Muscle of leg (tissue), 16 donors: ENCODE measurements around the gene DDX27. TPM values are rescaled to one million over a fixed set of nuclear protein-coding genes. Genes with fewer than 3 reads are reported as not detected.

ENCODE experiments used
- DNase-seq: peaks from one replicate; pipeline ENCODE4 v3.0.0; 2013
- H3K27ac ChIP-seq: one replicate; pipeline ENCODE4 v1.5.1; 2013; ENCODE audit warnings: mild to moderate bottlenecking, low read length, control low read depth
- H3K27me3 ChIP-seq: one replicate; pipeline ENCODE4 v1.6.1; 2013; ENCODE audit warnings: low read length; ENCODE audit not compliant: control insufficient read depth, insufficient read depth
- H3K36me3 ChIP-seq: one replicate; pipeline ENCODE4 v1.6.1; 2013; ENCODE audit warnings: low read length; ENCODE audit not compliant: control insufficient read depth, insufficient read depth
- H3K4me1 ChIP-seq: one replicate; pipeline ENCODE4 v1.6.1; 2013; ENCODE audit warnings: low read length; ENCODE audit not compliant: control insufficient read depth, insufficient read depth
- H3K4me3 ChIP-seq: one replicate; pipeline ENCODE4 v1.5.1; 2013; ENCODE audit warnings: low read length, control low read depth
- H3K9me3 ChIP-seq: replicated peaks from 2 replicates; pipeline ENCODE4 v1.6.1; 2013; ENCODE audit warnings: low read depth, low read length; ENCODE audit not compliant: control insufficient read depth
- WGBS: methylation state at CpG from one replicate; pipeline ENCODE4 v1.1.5; 2013; ENCODE audit warnings: missing lambda C conversion rate; ENCODE audit not compliant: insufficient coverage; 5-methylcytosine and 5-hydroxymethylcytosine counted together
- long read RNA-seq, 11 donors: transcript quantifications; one replicate each; lab custom pipeline, GENCODE V29; 2026
- polyA plus RNA-seq, 8 donors: library from polyadenylated mRNA; unstranded; fragments of 120-200 nt; gene quantifications; one replicate each; pipeline versions ENCODE4 v1.2.1 to v1.2.3, GENCODE V29; 2013; ENCODE audit warnings: inconsistent platforms in 1 of 8, low replicate concordance in 1 of 8; ENCODE audit not compliant: insufficient read length in 8 of 8, insufficient read depth in 1 of 8
- total RNA-seq: library from RNA; stranded (reverse); fragments of 120-200 nt; gene quantifications from one replicate; pipeline ENCODE4 v1.2.4, GENCODE V29; 2013

The DDX27 gene, protein sequence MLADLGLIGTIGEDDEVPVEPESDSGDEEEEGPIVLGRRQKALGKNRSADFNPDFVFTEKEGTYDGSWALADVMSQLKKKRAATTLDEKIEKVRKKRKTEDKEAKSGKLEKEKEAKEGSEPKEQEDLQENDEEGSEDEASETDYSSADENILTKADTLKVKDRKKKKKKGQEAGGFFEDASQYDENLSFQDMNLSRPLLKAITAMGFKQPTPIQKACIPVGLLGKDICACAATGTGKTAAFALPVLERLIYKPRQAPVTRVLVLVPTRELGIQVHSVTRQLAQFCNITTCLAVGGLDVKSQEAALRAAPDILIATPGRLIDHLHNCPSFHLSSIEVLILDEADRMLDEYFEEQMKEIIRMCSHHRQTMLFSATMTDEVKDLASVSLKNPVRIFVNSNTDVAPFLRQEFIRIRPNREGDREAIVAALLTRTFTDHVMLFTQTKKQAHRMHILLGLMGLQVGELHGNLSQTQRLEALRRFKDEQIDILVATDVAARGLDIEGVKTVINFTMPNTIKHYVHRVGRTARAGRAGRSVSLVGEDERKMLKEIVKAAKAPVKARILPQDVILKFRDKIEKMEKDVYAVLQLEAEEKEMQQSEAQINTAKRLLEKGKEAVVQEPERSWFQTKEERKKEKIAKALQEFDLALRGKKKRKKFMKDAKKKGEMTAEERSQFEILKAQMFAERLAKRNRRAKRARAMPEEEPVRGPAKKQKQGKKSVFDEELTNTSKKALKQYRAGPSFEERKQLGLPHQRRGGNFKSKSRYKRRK
- 23.5 TPM for total RNA-seq
- 10 to 100 TPM; 28.9 to 36.4 (median 32.3) TPM for polyA plus RNA-seq
- long read RNA-seq, donor 1, full-length matches to known transcripts, result 1 of 1 reads
- long read RNA-seq, donor 1, partial matches to known transcripts, result 0 of 1 reads
- long read RNA-seq, donor 1, other reads (novel, unspliced or antisense), result 0 of 1 reads
- long read RNA-seq, donor 2, partial matches to known transcripts, result 0 of 2 reads
- long read RNA-seq, donor 2, other reads (novel, unspliced or antisense), result 0 of 2 reads
- long read RNA-seq, donor 3, result 0 reads
- long read RNA-seq, donor 4, result 0 reads
- long read RNA-seq, donor 5, transcript DDX27-207 (21 exons, 2,693 nt), result major isoform, 6 of 48 reads
- long read RNA-seq, donor 5, partial matches to known transcripts, result 42 of 48 reads
- long read RNA-seq, donor 5, other reads (novel, unspliced or antisense), result 0 of 48 reads
- long read RNA-seq, donor 6, partial matches to known transcripts, result 7 of 11 reads
- long read RNA-seq, donor 6, other reads (novel, unspliced or antisense), result 0 of 11 reads
- long read RNA-seq, donor 7, partial matches to known transcripts, result 17 of 20 reads
- long read RNA-seq, donor 7, other reads (novel, unspliced or antisense), result 0 of 20 reads
- long read RNA-seq, donor 8, partial matches to known transcripts, result 13 of 14 reads
- long read RNA-seq, donor 8, other reads (novel, unspliced or antisense), result 0 of 14 reads
- long read RNA-seq, donor 9, partial matches to known transcripts, result 10 of 10 reads
- long read RNA-seq, donor 9, other reads (novel, unspliced or antisense), result 0 of 10 reads
- long read RNA-seq, donor 10, partial matches to known transcripts, result 31 of 32 reads
- long read RNA-seq, donor 10, other reads (novel, unspliced or antisense), result 0 of 32 reads
- long read RNA-seq, donor 11, partial matches to known transcripts, result 8 of 8 reads
- long read RNA-seq, donor 11, other reads (novel, unspliced or antisense), result 0 of 8 reads

DNA sequence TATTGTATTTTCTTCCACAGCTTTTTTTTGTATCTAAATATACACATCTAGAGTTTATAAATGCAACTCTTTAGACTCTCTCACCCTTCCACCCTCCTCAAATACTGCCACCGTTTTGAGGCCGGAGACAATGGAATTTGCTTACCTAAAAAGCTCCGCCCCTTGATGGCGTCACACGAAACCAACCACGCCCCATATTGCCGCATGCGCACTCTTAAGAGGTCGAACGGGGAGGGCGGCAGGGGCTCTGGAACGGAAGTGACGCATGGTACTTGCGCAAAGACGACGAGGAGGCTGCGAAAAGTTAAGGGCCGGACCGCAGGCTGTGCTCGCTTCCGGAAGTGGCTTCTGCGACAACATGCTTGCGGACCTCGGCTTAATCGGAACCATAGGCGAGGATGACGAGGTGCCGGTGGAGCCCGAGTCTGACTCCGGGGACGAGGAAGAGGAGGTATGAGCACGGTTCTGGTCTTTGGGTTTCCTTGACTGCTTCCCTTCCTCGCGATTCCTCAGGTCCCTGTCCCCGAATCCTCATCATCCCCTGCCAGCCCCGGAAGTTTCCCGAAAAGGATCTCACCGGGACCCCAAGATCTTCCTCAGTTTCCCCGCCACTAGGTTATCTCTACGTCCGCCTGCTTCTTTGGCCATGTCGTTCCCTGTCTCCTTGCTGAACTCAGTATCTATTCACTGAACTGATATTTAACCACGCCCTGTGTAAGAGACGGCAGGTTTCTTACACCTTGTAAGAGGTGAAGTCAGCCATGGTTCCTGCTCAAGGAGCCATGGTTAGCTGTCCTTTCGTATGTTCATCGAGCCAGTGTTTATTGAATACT is at the start of gene DDX27:
Gene DDX27, plus strand, starts transcription at position 326 of the 833 bp plus-strand sequence. Its CDS starts 33 bp downstream, at position 359.
- Histone ChIP-seq H3K4me3 (peak within 1 kb of the TSS; percentile 88), H3K36me3 (peaks cover 26% of the 10 kb centered on the region), H3K9me3 (no peaks in the 10 kb centered on the region), H3K4me1 (peaks cover 19% of the 10 kb centered on the region), H3K27me3 (no peaks in the 10 kb centered on the region), H3K27ac (peak within 1 kb of the TSS; percentile 88)
- peak; percentile 99 for DNase-seq
- 0% methylated on average over 44 of the region's 46 CpGs for WGBS

DNA sequence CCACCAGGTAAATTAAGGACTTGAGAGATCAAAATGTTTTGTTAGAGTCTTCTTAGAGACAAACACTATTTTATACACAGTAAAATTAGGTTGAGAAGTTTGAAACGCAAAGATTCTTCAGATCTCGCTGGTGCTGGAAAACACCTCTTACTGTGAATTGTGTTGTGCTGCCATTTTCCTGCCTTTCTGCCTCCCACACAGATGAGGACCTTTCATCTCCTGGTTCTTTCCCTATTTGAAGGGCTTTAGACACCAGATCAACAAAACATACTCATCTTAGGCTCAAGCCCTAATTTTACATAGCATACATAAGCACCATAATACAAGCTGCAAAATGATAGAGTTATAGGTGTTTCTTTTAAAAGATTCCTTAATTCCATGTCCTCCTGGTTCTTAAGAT is 49.7 kb upstream of the DDX27 start:
- Histone ChIP-seq H3K4me3 (no peak overlapping the region), H3K27me3 (no peaks in the 10 kb centered on the region), H3K36me3 (peaks cover 7% of the 10 kb centered on the region), H3K9me3 (no peaks in the 10 kb centered on the region), H3K27ac (no peak overlapping the region), H3K4me1 (peaks cover 3% of the 10 kb centered on the region)
- no CpG with 5 or more reads among the region's 2 CpGs for WGBS
- DNase-seq, result no peak

DNA sequence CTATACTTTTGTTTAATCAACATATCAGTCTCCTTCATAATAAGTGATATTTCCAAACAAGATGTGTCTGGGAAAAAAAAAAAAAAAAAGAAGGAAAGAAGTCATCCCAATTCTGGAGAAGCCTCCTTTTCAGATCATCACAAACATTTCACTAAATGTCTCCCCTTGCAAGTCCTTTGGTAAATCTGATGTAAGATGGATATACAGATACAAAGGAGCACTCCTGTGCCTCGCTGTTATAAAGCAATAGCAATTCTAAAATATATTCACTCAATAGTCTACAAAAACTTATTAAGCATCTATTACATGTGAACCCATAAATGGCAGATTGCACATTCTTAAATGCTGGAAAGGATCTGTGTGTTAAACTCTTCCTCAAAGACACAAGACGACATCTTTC is 48.5 kb upstream of the DDX27 start:
- no peak overlapping the region for H3K27ac ChIP-seq
- no peaks in the 10 kb centered on the region for H3K27me3 ChIP-seq
- no CpG with 5 or more reads among the region's 2 CpGs for WGBS
- peaks cover 3% of the 10 kb centered on the region for H3K4me1 ChIP-seq
- H3K9me3 ChIP-seq, result no peaks in the 10 kb centered on the region
- no peak for DNase-seq
- no peak overlapping the region for H3K4me3 ChIP-seq
- peaks cover 4% of the 10 kb centered on the region for H3K36me3 ChIP-seq

DNA sequence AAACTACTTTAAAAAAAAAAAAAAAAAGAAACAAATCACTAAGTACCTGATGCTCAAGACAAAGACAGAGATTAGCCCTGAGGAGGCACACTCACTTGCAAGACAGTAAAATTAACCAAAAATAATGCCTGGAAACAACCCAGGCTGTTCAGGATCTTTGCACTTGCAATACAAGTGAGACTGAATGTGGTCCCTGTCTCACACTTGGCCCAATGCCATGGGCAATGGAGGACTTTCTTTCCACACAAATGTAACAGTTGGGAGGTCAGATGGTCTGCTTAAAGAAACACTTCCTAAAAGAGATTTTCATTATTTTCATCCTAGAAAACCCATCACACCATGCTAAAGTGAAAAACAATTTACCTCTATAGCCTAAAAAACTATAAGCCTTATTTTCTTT is 47.3 kb upstream of the DDX27 start:
- peak; percentile 43 for DNase-seq
- no peaks in the 10 kb centered on the region for H3K27me3 ChIP-seq
- no peaks in the 10 kb centered on the region for H3K36me3 ChIP-seq
- H3K9me3 ChIP-seq, result no peaks in the 10 kb centered on the region
- no peak overlapping the region for H3K4me3 ChIP-seq
- H3K27ac ChIP-seq, result no peak overlapping the region
- peaks cover 3% of the 10 kb centered on the region for H3K4me1 ChIP-seq

DNA sequence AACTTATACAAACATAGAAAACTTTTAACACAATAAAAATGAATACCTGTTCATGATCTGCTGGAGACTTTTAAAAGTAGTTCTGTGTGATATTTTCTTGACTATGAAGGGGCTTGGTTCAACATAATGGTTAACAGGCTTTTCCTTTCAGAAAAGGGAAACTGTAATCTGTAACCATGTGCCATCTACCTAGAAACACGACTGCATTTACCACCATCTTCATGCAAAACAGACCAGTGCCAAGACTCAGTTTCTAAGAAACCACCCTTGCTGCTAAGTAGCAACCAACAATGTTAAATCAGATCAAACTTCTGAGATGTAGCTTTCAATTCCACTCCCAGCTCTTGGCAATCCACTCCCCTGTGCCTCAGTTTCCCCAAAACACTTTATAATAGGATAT is 46.8 kb upstream of the DDX27 start:
- Histone ChIP-seq H3K4me3 (no peak overlapping the region), H3K36me3 (no peaks in the 10 kb centered on the region), H3K27me3 (no peaks in the 10 kb centered on the region), H3K27ac (no peak overlapping the region), H3K9me3 (no peaks in the 10 kb centered on the region), H3K4me1 (peaks cover 3% of the 10 kb centered on the region)
- WGBS, result 50% methylated on average over 1 of the region's 1 CpG
- DNase-seq, result no peak

DNA sequence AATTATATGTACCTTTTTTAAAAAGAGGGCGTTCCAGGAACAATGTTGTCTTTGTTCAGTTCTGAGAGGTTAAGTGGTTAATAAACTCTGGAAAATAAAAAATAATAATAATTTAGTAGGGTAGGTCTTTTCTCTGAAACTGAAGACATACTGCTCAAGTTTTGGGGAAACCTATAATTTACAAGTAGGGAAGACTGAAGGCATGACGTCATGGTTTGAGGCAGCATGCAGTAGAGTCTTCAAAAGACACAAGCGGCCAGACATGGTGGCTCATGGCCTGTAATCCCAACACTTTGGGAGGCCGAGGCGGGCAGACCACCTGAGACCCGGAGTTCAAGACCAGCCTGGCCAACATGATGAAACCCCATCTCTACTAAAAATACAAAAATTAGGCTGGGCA is 45.0 kb upstream of the DDX27 start:
- Histone ChIP-seq H3K4me1 (no peaks in the 10 kb centered on the region), H3K9me3 (no peaks in the 10 kb centered on the region), H3K36me3 (peaks cover 9% of the 10 kb centered on the region), H3K27ac (no peak overlapping the region), H3K4me3 (no peak overlapping the region), H3K27me3 (no peaks in the 10 kb centered on the region)
- no peak for DNase-seq
- WGBS, result 97% methylated on average over 4 of the region's 6 CpGs

DNA sequence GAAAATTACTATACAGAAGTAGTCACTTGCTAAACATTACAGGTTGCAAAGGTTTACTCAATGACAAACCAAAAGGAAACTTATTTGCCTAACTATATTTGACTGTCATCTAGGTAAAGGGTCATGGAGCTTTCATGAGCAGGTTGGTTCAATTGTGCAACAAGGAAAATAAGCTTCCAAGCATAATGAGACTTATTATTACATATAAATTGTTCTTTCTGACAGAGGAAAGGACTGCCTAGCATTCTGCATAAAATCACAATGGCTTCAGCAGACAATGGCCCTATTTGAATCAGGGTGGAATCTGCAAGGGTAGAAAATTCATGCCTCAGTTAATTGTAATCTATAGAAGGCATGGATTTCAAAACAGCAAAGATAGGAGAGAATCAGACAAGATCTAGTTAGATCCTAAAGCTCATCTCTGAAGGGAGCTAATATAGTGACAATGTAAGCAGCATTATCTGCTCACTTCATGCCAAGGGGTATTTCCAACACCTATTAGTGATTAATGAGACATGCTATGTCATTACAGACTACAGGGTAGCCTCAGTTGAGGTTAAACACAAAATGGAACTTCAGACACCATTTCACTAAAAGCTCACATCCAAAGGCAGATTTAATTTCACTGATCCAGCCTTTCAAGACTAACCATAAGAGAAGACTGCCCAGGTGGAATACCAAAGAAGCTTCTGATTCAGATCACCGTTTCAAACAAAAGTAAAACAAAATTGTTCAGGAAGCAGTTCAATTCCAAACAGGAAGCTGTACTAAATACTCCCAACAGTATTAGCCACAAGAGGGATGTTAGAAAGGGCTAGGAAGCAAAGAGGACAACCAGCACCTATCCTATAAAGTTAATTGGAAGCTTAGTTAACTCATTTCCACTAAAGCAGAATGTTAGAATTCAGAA is 39.6 kb upstream of the DDX27 start:
- Histone ChIP-seq H3K4me1 (no peaks in the 10 kb centered on the region), H3K27me3 (no peaks in the 10 kb centered on the region), H3K27ac (no peak overlapping the region), H3K4me3 (no peak overlapping the region), H3K36me3 (peaks cover 9% of the 10 kb centered on the region), H3K9me3 (no peaks in the 10 kb centered on the region)
- WGBS, result no CpG with 5 or more reads among the region's 1 CpG
- no peak for DNase-seq

DNA sequence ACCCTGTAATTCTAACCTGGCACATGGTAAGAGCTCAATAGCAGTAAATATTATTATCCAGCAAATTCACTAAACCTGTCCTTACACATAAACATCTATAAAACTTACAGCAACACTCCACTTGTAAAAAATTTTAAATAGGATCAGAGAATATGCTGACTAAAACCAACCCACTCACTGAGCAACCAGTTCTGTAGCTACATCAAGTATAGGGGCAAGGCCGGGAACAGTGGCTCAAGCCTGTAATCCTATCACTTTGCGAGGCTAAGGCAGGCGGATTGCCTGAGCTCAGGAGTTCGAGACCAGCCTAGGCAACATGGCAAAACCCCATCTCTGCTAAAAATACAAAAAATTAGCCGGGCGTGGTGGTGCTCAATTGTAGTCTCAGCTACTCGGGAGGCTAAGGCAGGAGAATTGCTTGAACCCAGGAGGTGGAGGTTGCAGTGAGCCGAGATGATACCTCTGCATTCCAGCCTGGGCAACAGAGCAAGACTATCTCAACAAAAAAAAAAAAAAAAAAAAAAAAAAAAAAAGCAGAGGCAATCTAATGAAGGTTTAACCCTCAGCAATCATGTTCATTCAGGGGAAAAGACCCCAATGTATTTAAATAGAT is 37.8 kb upstream of the DDX27 start:
- Histone ChIP-seq H3K27ac (no peak overlapping the region), H3K9me3 (no peaks in the 10 kb centered on the region), H3K27me3 (no peaks in the 10 kb centered on the region), H3K36me3 (peaks cover 11% of the 10 kb centered on the region), H3K4me3 (no peak overlapping the region), H3K4me1 (peaks cover 4% of the 10 kb centered on the region)
- WGBS, result no CpG with 5 or more reads among the region's 8 CpGs
- DNase-seq, result no peak
